ENCODE data around the gene ERFL.
A peak's percentile ranks its signal among the peaks of the same experiment; 100 is the strongest.

Gene ERFL

DNA sequence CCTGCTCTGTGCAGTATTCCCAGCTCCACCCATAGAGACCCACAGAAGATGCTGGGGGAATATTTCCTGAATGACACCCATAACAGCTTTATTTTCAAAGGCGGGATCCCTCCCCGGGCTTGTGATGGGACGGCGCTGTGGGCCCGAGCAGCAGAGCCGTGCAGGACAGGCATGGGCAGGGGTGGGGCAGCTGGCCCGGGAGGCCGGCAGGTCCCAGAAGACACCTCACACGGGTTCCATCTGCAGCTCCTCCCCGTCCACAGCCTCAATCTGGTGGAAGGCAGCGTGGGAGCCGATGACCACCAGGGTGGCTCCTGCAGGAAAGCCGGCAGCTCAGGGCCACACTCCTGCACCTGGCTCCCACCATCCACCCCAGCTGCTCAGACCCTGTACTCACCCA is 28.4 kb upstream of the ERFL start:
- Histone ChIP-seq H3K4me3 (ENCODE audit: low read depth, low read length) (no peak overlapping the region), H3K79me2 (no peaks in the 10 kb centered on the region), H3K4me1 (peaks cover 9% of the 10 kb centered on the region), H2AFZ (no peak overlapping the region), H3K27ac (no peak overlapping the region), H3K27me3 (ENCODE audit: control insufficient read depth, insufficient read depth, low read length) (no peaks in the 10 kb centered on the region), H3K4me2 (ENCODE audit: low read length) (no peak overlapping the region), H3K36me3 (ENCODE audit: control insufficient read depth, insufficient read depth, low read length) (no peaks in the 10 kb centered on the region), H3K9ac (no peak overlapping the region), H3K9me3 (ENCODE audit: control insufficient read depth, low read length) (no peaks in the 10 kb centered on the region)
- no peak for TF ChIP-seq CTCF (IDR thresholded peaks at IDR 0.05)

DNA sequence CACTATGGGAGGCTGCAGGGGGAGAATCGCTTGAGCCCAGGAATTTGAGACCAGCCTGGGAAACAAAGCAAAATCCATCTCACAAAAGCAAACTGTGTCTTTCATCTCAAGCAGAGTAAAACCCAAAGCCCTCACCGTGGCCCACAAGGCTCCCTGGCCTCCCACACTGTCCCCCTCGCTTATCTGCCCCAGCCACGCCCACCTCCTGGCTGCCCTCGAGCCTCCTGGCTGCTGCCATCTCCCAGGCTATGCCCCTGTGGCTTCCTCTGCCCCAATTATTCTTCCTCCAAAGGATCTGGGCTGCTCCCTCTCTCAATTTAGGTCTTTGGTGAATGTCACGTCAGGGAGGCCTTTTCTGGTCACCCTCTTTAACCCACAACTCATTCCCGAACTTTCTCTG is 27.3 kb upstream of the ERFL start:
- Histone ChIP-seq H3K9me3 (ENCODE audit: control insufficient read depth, low read length) (no peaks in the 10 kb centered on the region), H3K4me1 (peaks cover 9% of the 10 kb centered on the region), H3K9ac (no peak overlapping the region), H3K36me3 (ENCODE audit: control insufficient read depth, insufficient read depth, low read length) (no peaks in the 10 kb centered on the region), H3K27ac (no peak overlapping the region), H3K4me3 (ENCODE audit: low read depth, low read length) (no peak overlapping the region), H3K4me2 (ENCODE audit: low read length) (no peak overlapping the region), H2AFZ (no peak overlapping the region), H3K27me3 (ENCODE audit: control insufficient read depth, insufficient read depth, low read length) (no peaks in the 10 kb centered on the region), H3K79me2 (no peaks in the 10 kb centered on the region)
- TF ChIP-seq CTCF (IDR thresholded peaks at IDR 0.05): no peak

DNA sequence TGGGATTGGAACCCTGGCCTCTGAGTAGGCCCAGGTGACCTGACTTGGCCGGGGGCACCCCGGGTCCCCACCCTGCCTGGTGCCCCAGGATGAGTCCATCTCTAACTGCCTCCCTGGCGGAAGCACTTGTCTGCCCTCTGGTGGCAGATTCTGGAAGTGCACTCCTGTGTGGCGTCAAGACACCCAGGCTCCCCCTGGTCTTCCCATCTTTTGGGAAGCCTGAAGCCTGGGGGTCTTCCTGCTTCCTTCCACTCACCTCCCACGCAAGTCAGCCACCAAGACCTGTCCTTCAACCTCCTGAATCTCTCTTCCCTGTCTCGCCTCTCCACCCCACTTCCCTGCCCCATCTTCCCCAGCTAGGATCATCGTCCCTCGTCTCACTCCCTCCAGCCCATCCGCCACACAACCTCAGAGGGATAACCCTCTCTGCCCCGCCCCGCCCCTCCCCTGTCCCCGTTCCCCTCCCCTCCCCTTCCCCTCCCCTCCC is 23.5 kb upstream of the ERFL start:
- Histone ChIP-seq H3K4me1 (no peaks in the 10 kb centered on the region), H3K36me3 (ENCODE audit: control insufficient read depth, insufficient read depth, low read length) (no peaks in the 10 kb centered on the region), H3K27ac (no peak overlapping the region), H3K79me2 (no peaks in the 10 kb centered on the region), H2AFZ (no peak overlapping the region), H3K9ac (no peak overlapping the region), H3K4me3 (ENCODE audit: low read depth, low read length) (no peak overlapping the region), H3K27me3 (ENCODE audit: control insufficient read depth, insufficient read depth, low read length) (no peaks in the 10 kb centered on the region), H3K9me3 (ENCODE audit: control insufficient read depth, low read length) (no peaks in the 10 kb centered on the region), H3K4me2 (ENCODE audit: low read length) (no peak overlapping the region)
- peak; percentile 99 for TF ChIP-seq CTCF (IDR thresholded peaks at IDR 0.05)

DNA sequence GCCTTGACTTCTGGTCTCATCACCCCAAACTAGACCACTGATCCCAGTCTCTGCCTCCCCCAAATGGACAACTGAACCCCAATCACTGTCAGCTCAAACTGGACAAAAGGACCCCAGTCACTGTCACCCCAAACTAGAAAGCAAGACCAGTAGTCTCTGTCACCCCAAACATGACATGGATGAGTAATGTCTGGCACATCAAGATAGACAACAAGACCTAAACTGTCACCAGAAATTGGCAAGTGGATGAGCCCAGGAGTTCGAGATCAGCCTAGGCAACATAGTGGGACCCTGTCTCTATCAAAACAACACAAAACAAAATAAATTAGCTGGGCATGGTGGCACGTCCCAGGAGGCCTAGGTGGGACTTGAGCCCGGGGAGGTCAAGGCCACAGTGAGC is 18.8 kb upstream of the ERFL start:
- Histone ChIP-seq H2AFZ (no peak overlapping the region), H3K4me1 (no peaks in the 10 kb centered on the region), H3K27me3 (ENCODE audit: control insufficient read depth, insufficient read depth, low read length) (no peaks in the 10 kb centered on the region), H3K79me2 (no peaks in the 10 kb centered on the region), H3K27ac (no peak overlapping the region), H3K4me3 (ENCODE audit: low read depth, low read length) (no peak overlapping the region), H3K9ac (no peak overlapping the region), H3K4me2 (ENCODE audit: low read length) (no peak overlapping the region), H3K9me3 (ENCODE audit: control insufficient read depth, low read length) (no peaks in the 10 kb centered on the region), H3K36me3 (ENCODE audit: control insufficient read depth, insufficient read depth, low read length) (no peaks in the 10 kb centered on the region)
- TF ChIP-seq CTCF (IDR thresholded peaks at IDR 0.05): no peak

- H3K4me3 ChIP-seq (ENCODE audit: low read depth, low read length): no peak overlapping the region
- no peaks in the 10 kb centered on the region for H3K36me3 ChIP-seq (ENCODE audit: control insufficient read depth, insufficient read depth, low read length)
- H3K27ac ChIP-seq: no peak overlapping the region
- no peaks in the 10 kb centered on the region for H3K4me1 ChIP-seq
- no peak overlapping the region for H3K9ac ChIP-seq
- H2AFZ ChIP-seq: no peak overlapping the region
- no peak overlapping the region for H3K4me2 ChIP-seq (ENCODE audit: low read length)
- no peaks in the 10 kb centered on the region for H3K79me2 ChIP-seq
- H3K9me3 ChIP-seq (ENCODE audit: control insufficient read depth, low read length): no peaks in the 10 kb centered on the region
- no peak for TF ChIP-seq CTCF (IDR thresholded peaks at IDR 0.05)
- no peaks in the 10 kb centered on the region for H3K27me3 ChIP-seq (ENCODE audit: control insufficient read depth, insufficient read depth, low read length)
Measured at GRCh38 chr19:41945135-41945766, 17.0 kb upstream of the ERFL start.

All from parathyroid adenoma (tissue), 2 donors.